ENCODE results near the gene CAMSAP3.
"Not testable (repeated sequence)": the region's sequence is repeated elsewhere in the genome, so short reads cannot be mapped to it uniquely, and the experiment has no call there.

CAMSAP3 gene

DNA sequence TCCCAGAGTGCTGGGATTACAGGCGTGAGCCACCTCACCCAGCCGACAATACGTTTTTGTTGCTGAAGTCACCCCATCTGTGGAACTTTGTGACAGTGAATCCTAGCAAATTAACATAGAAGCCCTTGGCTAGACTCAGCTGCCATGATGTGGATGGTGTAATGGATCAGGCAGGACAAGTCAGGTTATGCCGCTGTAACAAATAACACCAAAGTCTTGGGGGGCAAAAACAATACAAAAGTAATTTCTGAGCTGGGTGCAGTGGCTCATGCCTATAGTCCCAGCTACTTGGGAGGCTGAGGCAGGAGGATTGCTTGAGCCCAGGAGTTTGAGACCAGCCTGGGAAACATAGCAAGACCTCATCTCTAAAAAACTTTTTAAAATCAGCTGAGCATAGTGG lies 30.8 kb upstream of the CAMSAP3 start:
- Histone ChIP-seq H3K4me2 (ENCODE audit: low read length) (no peak overlapping the region), H3K36me3 (replicated peaks; ENCODE audit: low read depth, low read length) (peaks cover 9% of the 10 kb centered on the region), H3K4me1 (ENCODE audit: low read length) (no peaks in the 10 kb centered on the region), H2AFZ (ENCODE audit: low read depth, low read length) (no peak overlapping the region), H3K79me2 (ENCODE audit: low read length) (no peaks in the 10 kb centered on the region), H3K9me3 (ENCODE audit: insufficient read depth, low read length) (no peaks in the 10 kb centered on the region), H3K9ac (ENCODE audit: low read length) (no peak overlapping the region), H3K27ac (ENCODE audit: low read length) (no peak overlapping the region), H3K4me3 (ENCODE audit: low read length) (no peak overlapping the region), H4K20me1 (ENCODE audit: insufficient read depth, low read length) (no peaks in the 10 kb centered on the region), H3K27me3 (ENCODE audit: low read depth, low read length) (no peaks in the 10 kb centered on the region)
- TF ChIP-seq EZH2phosphoT487 (IDR thresholded peaks at IDR 0.05; ENCODE audit: low read depth) = no peak
- TF ChIP-seq, protein P1, sequence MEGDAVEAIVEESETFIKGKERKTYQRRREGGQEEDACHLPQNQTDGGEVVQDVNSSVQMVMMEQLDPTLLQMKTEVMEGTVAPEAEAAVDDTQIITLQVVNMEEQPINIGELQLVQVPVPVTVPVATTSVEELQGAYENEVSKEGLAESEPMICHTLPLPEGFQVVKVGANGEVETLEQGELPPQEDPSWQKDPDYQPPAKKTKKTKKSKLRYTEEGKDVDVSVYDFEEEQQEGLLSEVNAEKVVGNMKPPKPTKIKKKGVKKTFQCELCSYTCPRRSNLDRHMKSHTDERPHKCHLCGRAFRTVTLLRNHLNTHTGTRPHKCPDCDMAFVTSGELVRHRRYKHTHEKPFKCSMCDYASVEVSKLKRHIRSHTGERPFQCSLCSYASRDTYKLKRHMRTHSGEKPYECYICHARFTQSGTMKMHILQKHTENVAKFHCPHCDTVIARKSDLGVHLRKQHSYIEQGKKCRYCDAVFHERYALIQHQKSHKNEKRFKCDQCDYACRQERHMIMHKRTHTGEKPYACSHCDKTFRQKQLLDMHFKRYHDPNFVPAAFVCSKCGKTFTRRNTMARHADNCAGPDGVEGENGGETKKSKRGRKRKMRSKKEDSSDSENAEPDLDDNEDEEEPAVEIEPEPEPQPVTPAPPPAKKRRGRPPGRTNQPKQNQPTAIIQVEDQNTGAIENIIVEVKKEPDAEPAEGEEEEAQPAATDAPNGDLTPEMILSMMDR (IDR thresholded peaks at IDR 0.05; ENCODE audit: low read depth, low read length) = no peak

GRCh38 chr19:7565332-7565731 lies 30.3 kb upstream of the CAMSAP3 start:
- Histone ChIP-seq H3K4me2 (ENCODE audit: low read length) (no peak overlapping the region), H3K4me1 (ENCODE audit: low read length) (no peaks in the 10 kb centered on the region), H3K27me3 (ENCODE audit: low read depth, low read length) (no peaks in the 10 kb centered on the region), H3K9me3 (ENCODE audit: insufficient read depth, low read length) (no peaks in the 10 kb centered on the region), H3K27ac (ENCODE audit: low read length) (no peak overlapping the region), H2AFZ (ENCODE audit: low read depth, low read length) (no peak overlapping the region), H3K79me2 (ENCODE audit: low read length) (no peaks in the 10 kb centered on the region), H4K20me1 (ENCODE audit: insufficient read depth, low read length) (no peaks in the 10 kb centered on the region), H3K9ac (ENCODE audit: low read length) (no peak overlapping the region), H3K36me3 (replicated peaks; ENCODE audit: low read depth, low read length) (peaks cover 6% of the 10 kb centered on the region), H3K4me3 (ENCODE audit: low read length) (no peak overlapping the region)
- no peak for TF ChIP-seq EZH2phosphoT487 (IDR thresholded peaks at IDR 0.05; ENCODE audit: low read depth)
- TF ChIP-seq, protein P1 (IDR thresholded peaks at IDR 0.05; ENCODE audit: low read depth, low read length) = no peak

DNA sequence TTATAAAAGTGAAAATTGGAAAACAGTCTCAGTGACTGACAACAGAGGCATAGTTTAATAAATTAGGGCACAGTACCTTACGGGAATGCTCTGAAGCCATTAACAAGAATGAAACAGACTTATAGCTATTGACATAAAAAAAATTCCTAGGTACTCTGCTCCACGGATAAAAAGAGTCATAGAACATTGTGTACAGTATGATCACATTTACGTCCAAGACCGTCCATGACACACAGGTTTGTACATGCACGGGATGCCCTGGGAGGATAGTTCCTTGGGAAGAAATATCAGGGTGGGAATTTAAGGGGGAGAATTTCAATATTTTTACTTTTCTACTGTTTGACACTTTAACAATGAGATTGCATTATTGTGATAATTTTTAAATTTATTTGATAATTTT lies 24.9 kb upstream of the CAMSAP3 start:
- H3K9ac ChIP-seq (ENCODE audit: low read length) = no peak overlapping the region
- H3K27me3 ChIP-seq (ENCODE audit: low read depth, low read length) = no peaks in the 10 kb centered on the region
- TF ChIP-seq, protein P1 (IDR thresholded peaks at IDR 0.05; ENCODE audit: low read depth, low read length) = no peak
- TF ChIP-seq EZH2phosphoT487 (IDR thresholded peaks at IDR 0.05; ENCODE audit: low read depth) = no peak
- no peak overlapping the region for H3K4me3 ChIP-seq (ENCODE audit: low read length)
- H4K20me1 ChIP-seq (ENCODE audit: insufficient read depth, low read length) = no peaks in the 10 kb centered on the region
- no peaks in the 10 kb centered on the region for H3K9me3 ChIP-seq (ENCODE audit: insufficient read depth, low read length)
- no peaks in the 10 kb centered on the region for H3K79me2 ChIP-seq (ENCODE audit: low read length)
- H3K4me2 ChIP-seq (ENCODE audit: low read length) = no peak overlapping the region
- H3K36me3 ChIP-seq (replicated peaks; ENCODE audit: low read depth, low read length) = no peaks in the 10 kb centered on the region
- H3K27ac ChIP-seq (ENCODE audit: low read length) = no peak overlapping the region
- H2AFZ ChIP-seq (ENCODE audit: low read depth, low read length) = no peak overlapping the region
- H3K4me1 ChIP-seq (ENCODE audit: low read length) = no peaks in the 10 kb centered on the region

GRCh38 chr19:7575434-7576040 lies 20.1 kb upstream of the CAMSAP3 start:
- Histone ChIP-seq H4K20me1 (ENCODE audit: insufficient read depth, low read length) (no peaks in the 10 kb centered on the region), H3K4me2 (ENCODE audit: low read length) (no peak overlapping the region), H2AFZ (ENCODE audit: low read depth, low read length) (no peak overlapping the region), H3K27ac (ENCODE audit: low read length) (no peak overlapping the region), H3K4me3 (ENCODE audit: low read length) (no peak overlapping the region), H3K4me1 (ENCODE audit: low read length) (no peaks in the 10 kb centered on the region), H3K9ac (ENCODE audit: low read length) (no peak overlapping the region), H3K27me3 (ENCODE audit: low read depth, low read length) (no peaks in the 10 kb centered on the region; the same call in 1 of the 2 replicates), H3K9me3 (ENCODE audit: insufficient read depth, low read length) (no peaks in the 10 kb centered on the region), H3K36me3 (replicated peaks; ENCODE audit: low read depth, low read length) (no peaks in the 10 kb centered on the region), H3K79me2 (ENCODE audit: low read length) (no peaks in the 10 kb centered on the region)
- no peak for TF ChIP-seq EZH2phosphoT487 (IDR thresholded peaks at IDR 0.05; ENCODE audit: low read depth)
- TF ChIP-seq, protein P1 (IDR thresholded peaks at IDR 0.05; ENCODE audit: low read depth, low read length) = no peak

DNA sequence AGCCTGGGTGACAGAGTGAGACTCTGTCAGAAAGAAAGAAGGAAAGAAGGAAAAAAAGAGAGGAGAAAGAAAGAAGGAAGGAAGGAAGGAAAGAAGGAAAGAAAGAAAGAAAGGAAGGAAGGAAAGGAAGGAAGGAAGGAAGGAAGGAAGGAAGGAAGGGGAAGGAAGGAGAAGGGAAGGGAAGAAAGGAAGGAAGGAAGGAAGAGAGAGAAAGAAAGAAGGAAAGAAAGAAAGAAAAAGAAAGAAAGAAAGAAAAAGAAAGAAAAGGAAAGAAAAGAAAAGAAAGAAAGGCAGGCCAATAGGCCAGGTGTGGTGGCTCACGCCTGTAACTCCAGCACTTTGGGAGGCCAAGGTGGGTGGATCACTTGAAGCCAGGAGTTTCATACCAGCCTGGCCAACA lies 18.2 kb upstream of the CAMSAP3 start:
- H4K20me1 ChIP-seq (ENCODE audit: insufficient read depth, low read length); H3K36me3 ChIP-seq (replicated peaks; ENCODE audit: low read depth, low read length); H3K4me3 ChIP-seq (ENCODE audit: low read length); H2AFZ ChIP-seq (ENCODE audit: low read depth, low read length); H3K79me2 ChIP-seq (ENCODE audit: low read length); H3K4me2 ChIP-seq (ENCODE audit: low read length); H3K9me3 ChIP-seq (ENCODE audit: insufficient read depth, low read length); H3K27ac ChIP-seq (ENCODE audit: low read length); H3K9ac ChIP-seq (ENCODE audit: low read length); H3K4me1 ChIP-seq (ENCODE audit: low read length); H3K27me3 ChIP-seq (ENCODE audit: low read depth, low read length): not testable (repeated sequence)
